Measurements from ENCODE around the gene TNNC1. TPM values are rescaled to one million over a fixed set of nuclear protein-coding genes. Genes with fewer than 3 reads are reported as not detected.

TNNC1 gene
- total and polyA plus RNA-seq, 2 donors (not counting 1 experiment from before 2014, with no cell fraction given), result 1.1 to 5.4 TPM

DNA sequence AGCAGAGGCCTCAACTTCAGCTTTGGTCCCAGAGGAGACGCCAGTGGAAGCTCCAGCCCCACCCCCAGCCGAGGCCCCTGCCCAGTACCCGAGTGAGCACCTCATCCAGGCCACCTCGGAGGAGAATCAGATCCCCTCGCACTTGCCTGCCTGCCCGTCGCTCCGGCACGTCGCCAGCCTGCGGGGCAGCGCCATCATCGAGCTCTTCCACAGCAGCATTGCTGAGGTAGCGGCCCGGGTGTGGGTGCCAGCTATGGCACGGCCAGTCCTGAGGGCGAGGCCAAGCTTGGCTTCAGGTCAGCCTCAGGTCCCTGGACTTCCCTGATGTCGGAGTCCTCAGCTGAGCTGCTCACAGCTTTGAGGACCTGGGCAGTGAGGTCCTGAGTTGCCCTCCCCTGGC lies 35.6 kb upstream of the TNNC1 start:
- no peak overlapping the region for H3K9ac ChIP-seq (ENCODE audit: low read length)
- no peaks in the 10 kb centered on the region for H3K4me1 ChIP-seq (ENCODE audit: control insufficient read depth in 2 of 2, insufficient read depth in 2 of 2, low read length in 2 of 2)
- no peak overlapping the region for H3K4me3 ChIP-seq (ENCODE audit: control extremely low read depth in 1 of 5, extremely low read depth in 1 of 5, insufficient read depth in 1 of 5, low read depth in 2 of 5, low read length in 4 of 5)
- ATAC-seq (ENCODE audit: low read depth) (no peak), DNase-seq (no peak)
- Mint-ChIP-seq H3K4me3 (no peak overlapping the region), H3K27me3 (no peaks in the 10 kb centered on the region), H3K9me3 (ENCODE audit: insufficient read depth) (no peaks in the 10 kb centered on the region), H3K27ac (no peak overlapping the region), H3K4me1 (no peaks in the 10 kb centered on the region)
- WGBS (ENCODE audit: insufficient coverage), result over 99% methylated on average over 18 of the region's 18 CpGs
- no peaks in the 10 kb centered on the region for H4K20me1 ChIP-seq (ENCODE audit: control insufficient read depth, insufficient read depth, low read length, poor library complexity, severe bottlenecking)
- H3K27ac ChIP-seq (ENCODE audit: low read length in 2 of 2), result no peak overlapping the region
- no peaks in the 10 kb centered on the region for H3K9me3 ChIP-seq (ENCODE audit: control extremely low read depth in 1 of 3, control insufficient read depth in 2 of 3, insufficient read depth in 1 of 3, low read length in 2 of 3)
- no peaks in the 10 kb centered on the region for H3K27me3 ChIP-seq (replicated peaks in 1 of 4; ENCODE audit: control extremely low read depth in 1 of 4, control insufficient read depth in 3 of 4, insufficient read depth in 4 of 4, low read length in 3 of 4)
- ChIA-PET POLR2A (no interaction called here), CTCF (no interaction called here)
- peaks cover 0 to 56% of the 10 kb centered on the region in 2 experiments for H3K36me3 ChIP-seq (replicated peaks in 1 of 2; ENCODE audit: control extremely low read depth in 1 of 2, control insufficient read depth in 1 of 2, extremely low read depth in 1 of 2, insufficient read depth in 2 of 2, low read length in 1 of 2)
- H2AFZ ChIP-seq (ENCODE audit: insufficient read depth, low read depth, low read length, poor library complexity, severe bottlenecking), result no peak overlapping the region
- intact Hi-C loops (cut with micrococcal nuclease), result no loop called here
- no peak for TF ChIP-seq CTCF (IDR thresholded peaks at IDR 0.05)
- TF ChIP-seq EZH2 (IDR thresholded peaks at IDR 0.05; ENCODE audit: borderline replicate concordance, insufficient read depth, low read depth, low read length, poor library complexity, severe bottlenecking), result no peak
- H3K79me2 ChIP-seq (ENCODE audit: control insufficient read depth, insufficient read depth, low read length), result no peaks in the 10 kb centered on the region
- H3K4me2 ChIP-seq (replicated peaks; ENCODE audit: low read depth, low read length, poor library complexity, severe bottlenecking), result no peak overlapping the region

DNA sequence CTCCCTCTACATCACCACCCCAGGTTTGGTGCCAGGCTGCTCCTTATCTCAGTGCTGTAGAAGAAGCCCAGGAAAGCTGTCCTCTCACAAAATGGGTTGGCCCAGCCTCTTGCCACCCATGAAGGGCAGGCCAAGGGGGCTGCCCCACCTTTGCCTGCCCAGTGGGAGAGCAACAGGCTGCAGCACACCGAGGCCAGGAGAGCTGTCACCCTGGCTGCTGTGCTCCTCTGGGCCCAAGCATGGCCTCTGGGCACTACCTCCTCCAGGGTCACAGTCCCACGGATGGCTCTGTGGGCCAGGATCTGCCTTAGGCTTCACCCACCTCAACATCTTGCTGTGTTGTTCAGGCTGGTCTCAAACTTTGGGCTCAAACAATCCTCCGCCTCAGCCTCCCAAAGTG lies 34.9 kb upstream of the TNNC1 start:
- Histone ChIP-seq H3K9ac (ENCODE audit: low read length) (no peak overlapping the region), H3K4me3 (ENCODE audit: control extremely low read depth in 1 of 5, extremely low read depth in 1 of 5, insufficient read depth in 1 of 5, low read depth in 2 of 5, low read length in 4 of 5) (no peak overlapping the region), H3K27me3 (replicated peaks in 1 of 4; ENCODE audit: control extremely low read depth in 1 of 4, control insufficient read depth in 3 of 4, insufficient read depth in 4 of 4, low read length in 3 of 4) (no peaks in the 10 kb centered on the region), H3K4me2 (replicated peaks; ENCODE audit: low read depth, low read length, poor library complexity, severe bottlenecking) (no peak overlapping the region), H3K79me2 (ENCODE audit: control insufficient read depth, insufficient read depth, low read length) (no peaks in the 10 kb centered on the region), H2AFZ (ENCODE audit: insufficient read depth, low read depth, low read length, poor library complexity, severe bottlenecking) (no peak overlapping the region), H3K27ac (ENCODE audit: low read length in 2 of 2) (no peak overlapping the region), H3K4me1 (ENCODE audit: control insufficient read depth in 2 of 2, insufficient read depth in 2 of 2, low read length in 2 of 2) (no peaks in the 10 kb centered on the region), H3K9me3 (ENCODE audit: control extremely low read depth in 1 of 3, control insufficient read depth in 2 of 3, insufficient read depth in 1 of 3, low read length in 2 of 3) (no peaks in the 10 kb centered on the region), H3K36me3 (replicated peaks in 1 of 2; ENCODE audit: control extremely low read depth in 1 of 2, control insufficient read depth in 1 of 2, extremely low read depth in 1 of 2, insufficient read depth in 2 of 2, low read length in 1 of 2) (peaks cover 0 to 56% of the 10 kb centered on the region in 2 experiments), H4K20me1 (ENCODE audit: control insufficient read depth, insufficient read depth, low read length, poor library complexity, severe bottlenecking) (no peaks in the 10 kb centered on the region)
- no peaks in the 10 kb centered on the region for H3K4me1 Mint-ChIP-seq
- 100% methylated on average over 3 of the region's 3 CpGs for WGBS (ENCODE audit: insufficient coverage)
- CTCF ChIA-PET, result no interaction called here
- intact Hi-C loops (cut with micrococcal nuclease), result no loop called here
- no peak overlapping the region for H3K27ac Mint-ChIP-seq
- no peak for TF ChIP-seq EZH2 (IDR thresholded peaks at IDR 0.05; ENCODE audit: borderline replicate concordance, insufficient read depth, low read depth, low read length, poor library complexity, severe bottlenecking)
- no peak for TF ChIP-seq CTCF (IDR thresholded peaks at IDR 0.05)
- no peaks in the 10 kb centered on the region for H3K9me3 Mint-ChIP-seq (ENCODE audit: insufficient read depth)
- no peak for ATAC-seq (ENCODE audit: low read depth)
- no peak for DNase-seq
- no peaks in the 10 kb centered on the region for H3K27me3 Mint-ChIP-seq
- POLR2A ChIA-PET, result no interaction called here
- no peak overlapping the region for H3K4me3 Mint-ChIP-seq
